ENCODE data around the gene GNPDA1. TPM values are rescaled to one million over a fixed set of nuclear protein-coding genes. Genes with fewer than 3 reads are reported as not detected.

GNPDA1 gene
- total RNA-seq, 1 donor from 2014 or later: 89.8 TPM

DNA sequence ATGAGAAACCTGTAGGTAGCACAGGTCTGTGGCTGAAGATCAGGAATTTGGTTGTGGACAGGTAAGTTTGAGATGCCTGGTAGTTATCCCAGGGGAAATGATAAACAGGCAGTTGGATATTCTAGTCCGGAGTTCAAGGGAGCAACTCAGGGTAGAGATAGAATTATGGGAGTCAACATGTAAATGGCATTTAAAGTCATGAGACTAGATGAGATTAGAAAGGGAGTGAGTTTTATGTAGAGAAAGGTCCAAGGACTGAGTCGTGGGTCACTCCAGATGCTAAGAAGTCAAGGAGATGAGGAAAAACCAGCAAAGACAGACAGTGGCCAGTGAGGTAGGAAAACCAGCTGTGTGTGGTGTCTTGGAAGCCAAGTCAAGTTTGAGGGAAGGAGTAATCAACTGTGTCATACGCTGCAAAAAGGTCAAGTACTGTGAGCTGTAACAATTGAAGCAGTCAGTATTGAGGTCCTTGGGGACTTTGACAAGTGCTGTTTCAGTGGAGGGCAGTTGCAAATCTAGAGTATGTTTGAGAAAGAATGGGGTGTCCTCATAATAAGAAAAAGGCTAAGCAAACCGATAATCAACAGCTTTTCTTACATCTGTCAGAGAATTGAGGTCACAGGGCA is 18.2 kb downstream of the GNPDA1 start:
- Mint-ChIP-seq H3K36me3 (peaks cover 20% of the 10 kb centered on the region), H3K4me3 (no peak overlapping the region), H3K4me1 (no peaks in the 10 kb centered on the region), H3K9me3 (no peaks in the 10 kb centered on the region), H3K27ac (peak overlapping the region; percentile 5), H3K27me3 (ENCODE audit: insufficient read depth, low read depth) (no peaks in the 10 kb centered on the region)
- H3K27me3 ChIP-seq: no peaks in the 10 kb centered on the region
- no peak for DNase-seq (ENCODE audit: low spot score)
- no peaks in the 10 kb centered on the region for H3K4me1 ChIP-seq
- no peaks in the 10 kb centered on the region for H3F3A ChIP-seq (ENCODE audit: low read depth)
- H3K36me3 ChIP-seq: no peaks in the 10 kb centered on the region
- H3K27ac ChIP-seq: no peak overlapping the region
- no peaks in the 10 kb centered on the region for H3K9me3 ChIP-seq (ENCODE audit: low read depth)
- H3K4me3 ChIP-seq: no peak overlapping the region
- H2AFZ ChIP-seq (replicated peaks): no peak overlapping the region
- H3K9ac ChIP-seq: no peak overlapping the region
- no peak overlapping the region for H3K4me2 ChIP-seq
- H4K20me1 ChIP-seq (ENCODE audit: low read depth): no peaks in the 10 kb centered on the region
- H3K79me2 ChIP-seq (ENCODE audit: low read depth): no peaks in the 10 kb centered on the region
- no peak for TF ChIP-seq EZH2phosphoT487 (IDR thresholded peaks at IDR 0.05)
- TF ChIP-seq EZH2 (IDR thresholded peaks at IDR 0.05): no peak
- TF ChIP-seq, protein P1, sequence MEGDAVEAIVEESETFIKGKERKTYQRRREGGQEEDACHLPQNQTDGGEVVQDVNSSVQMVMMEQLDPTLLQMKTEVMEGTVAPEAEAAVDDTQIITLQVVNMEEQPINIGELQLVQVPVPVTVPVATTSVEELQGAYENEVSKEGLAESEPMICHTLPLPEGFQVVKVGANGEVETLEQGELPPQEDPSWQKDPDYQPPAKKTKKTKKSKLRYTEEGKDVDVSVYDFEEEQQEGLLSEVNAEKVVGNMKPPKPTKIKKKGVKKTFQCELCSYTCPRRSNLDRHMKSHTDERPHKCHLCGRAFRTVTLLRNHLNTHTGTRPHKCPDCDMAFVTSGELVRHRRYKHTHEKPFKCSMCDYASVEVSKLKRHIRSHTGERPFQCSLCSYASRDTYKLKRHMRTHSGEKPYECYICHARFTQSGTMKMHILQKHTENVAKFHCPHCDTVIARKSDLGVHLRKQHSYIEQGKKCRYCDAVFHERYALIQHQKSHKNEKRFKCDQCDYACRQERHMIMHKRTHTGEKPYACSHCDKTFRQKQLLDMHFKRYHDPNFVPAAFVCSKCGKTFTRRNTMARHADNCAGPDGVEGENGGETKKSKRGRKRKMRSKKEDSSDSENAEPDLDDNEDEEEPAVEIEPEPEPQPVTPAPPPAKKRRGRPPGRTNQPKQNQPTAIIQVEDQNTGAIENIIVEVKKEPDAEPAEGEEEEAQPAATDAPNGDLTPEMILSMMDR (IDR thresholded peaks at IDR 0.05): no peak

DNA sequence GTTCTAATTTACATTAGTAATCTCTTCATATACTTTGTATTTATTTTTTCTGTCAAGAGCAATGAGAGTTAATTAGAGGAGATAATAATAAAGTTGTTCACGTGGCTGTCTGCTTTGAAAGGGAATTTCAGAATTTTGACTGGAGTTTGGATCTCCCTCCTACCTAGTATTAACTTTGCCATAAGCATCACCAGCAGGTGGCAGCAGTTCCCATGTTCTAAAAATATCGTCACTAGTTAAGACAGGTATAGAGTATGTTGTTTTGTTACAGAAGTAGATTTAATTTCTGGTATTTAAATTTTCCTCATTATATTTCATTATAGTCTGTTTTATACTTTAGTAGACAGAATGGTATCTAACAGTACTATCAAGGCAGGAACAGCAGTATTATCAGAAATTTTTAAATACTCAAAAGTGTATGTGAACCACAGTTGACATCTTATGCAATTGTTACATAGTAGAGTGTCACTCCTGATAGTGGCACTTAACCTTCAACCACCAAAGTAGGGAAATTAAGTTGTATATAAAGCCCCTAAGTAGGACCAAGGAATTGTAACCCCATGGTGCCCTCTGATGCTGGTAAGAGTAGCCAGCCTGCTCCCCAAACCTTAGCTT is 20.4 kb downstream of the GNPDA1 start:
- Mint-ChIP-seq H3K27me3 (ENCODE audit: insufficient read depth, low read depth) (no peaks in the 10 kb centered on the region), H3K27ac (no peak overlapping the region), H3K4me1 (no peaks in the 10 kb centered on the region), H3K36me3 (peaks cover 16% of the 10 kb centered on the region), H3K4me3 (no peak overlapping the region), H3K9me3 (no peaks in the 10 kb centered on the region)
- Histone ChIP-seq H3K4me3 (no peak overlapping the region), H3K27me3 (no peaks in the 10 kb centered on the region), H2AFZ (replicated peaks) (no peak overlapping the region), H4K20me1 (ENCODE audit: low read depth) (no peaks in the 10 kb centered on the region), H3K27ac (no peak overlapping the region), H3K79me2 (ENCODE audit: low read depth) (no peaks in the 10 kb centered on the region), H3K36me3 (no peaks in the 10 kb centered on the region), H3K9me3 (ENCODE audit: low read depth) (no peaks in the 10 kb centered on the region), H3K9ac (no peak overlapping the region), H3K4me1 (no peaks in the 10 kb centered on the region), H3K4me2 (no peak overlapping the region), H3F3A (ENCODE audit: low read depth) (no peaks in the 10 kb centered on the region)
- peak; percentile 77 for DNase-seq (ENCODE audit: low spot score)
- TF ChIP-seq, protein P1 (IDR thresholded peaks at IDR 0.05): peak; percentile 92
- no peak for TF ChIP-seq EZH2phosphoT487 (IDR thresholded peaks at IDR 0.05)

DNA sequence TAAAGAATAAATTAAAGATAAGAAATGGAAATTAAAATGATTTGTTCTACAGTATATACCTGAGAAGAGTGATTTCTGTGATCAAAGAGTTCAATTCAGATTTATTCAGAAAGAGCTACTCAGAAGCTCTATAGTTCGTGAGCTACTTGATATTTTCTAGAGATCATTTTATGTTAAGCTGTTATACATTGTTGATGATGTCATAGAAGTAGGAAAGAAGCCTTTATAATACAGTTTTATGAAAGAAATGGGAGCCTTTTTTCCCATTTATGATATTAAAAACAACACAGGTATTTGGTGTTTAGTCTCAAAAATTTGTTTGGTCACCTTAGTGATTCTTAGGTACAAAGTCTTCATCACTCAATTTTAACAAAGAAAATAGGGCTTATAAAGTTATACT is 23.1 kb downstream of the GNPDA1 start:
- no peak for DNase-seq (ENCODE audit: low spot score)
- Histone ChIP-seq H3K27ac (no peak overlapping the region), H3K79me2 (ENCODE audit: low read depth) (no peaks in the 10 kb centered on the region), H3K36me3 (peaks cover 5% of the 10 kb centered on the region), H3K4me3 (no peak overlapping the region), H3K9ac (no peak overlapping the region), H3K4me2 (no peak overlapping the region), H3K4me1 (no peaks in the 10 kb centered on the region), H3F3A (ENCODE audit: low read depth) (no peaks in the 10 kb centered on the region), H3K9me3 (ENCODE audit: low read depth) (no peaks in the 10 kb centered on the region), H3K27me3 (no peaks in the 10 kb centered on the region), H2AFZ (replicated peaks) (no peak overlapping the region), H4K20me1 (ENCODE audit: low read depth) (no peaks in the 10 kb centered on the region)
- Mint-ChIP-seq H3K36me3 (peaks cover 15% of the 10 kb centered on the region), H3K4me1 (no peaks in the 10 kb centered on the region), H3K27ac (no peak overlapping the region), H3K27me3 (ENCODE audit: insufficient read depth, low read depth) (no peaks in the 10 kb centered on the region), H3K4me3 (no peak overlapping the region), H3K9me3 (no peaks in the 10 kb centered on the region)
- TF ChIP-seq EZH2 (IDR thresholded peaks at IDR 0.05) (no peak), EZH2phosphoT487 (IDR thresholded peaks at IDR 0.05) (no peak)
- TF ChIP-seq, protein P1 (IDR thresholded peaks at IDR 0.05): no peak
